HepG2 (cell line): ENCODE data around the gene SHE. TPM values are rescaled to one million over a fixed set of nuclear protein-coding genes. Genes with fewer than 3 reads are reported as not detected.

Experiments
- ATAC-seq: fragments of 200-7000 bp; cut with Tn5 transposase; 3 replicates; pipeline ENCODE4 v1.9.1; 2020; ENCODE audit warnings: mild to moderate bottlenecking, moderate library complexity
- BruUV-seq: library from RNA; stranded (reverse); fragments of 400-500 nt; replicated peaks from 2 replicates; lab custom pipeline; 2021; lab: Mats Ljungman, UMichigan
- CTCF ChIA-PET: fragments of 300-600 bp; formaldehyde crosslinking; extraction: SDS; loops from one replicate; lab custom pipeline; 2021; ENCODE audit warnings: low total read pairs, inconsistent platforms, low intra/inter-chr PET ratio; lab: Yijun Ruan, JAX
- POLR2A ChIA-PET: fragments of 350-600 bp; sonication (Branson Sonifier 250); formaldehyde crosslinking; loops from one replicate; lab custom pipeline; 2020; ENCODE audit warnings: antibody characterized with exemption, inconsistent platforms; lab: Yijun Ruan, JAX
- DNase-seq: peaks from one replicate; pipeline ENCODE4 v3.0.0-alpha.2; 2015; ENCODE audit warnings: low spot score
- FAIRE-seq: peaks from 3 replicates; lab custom pipeline; 2011; peaks lifted over from hg19 to GRCh38; lab: Jason Lieb, UNC
- H2AFZ ChIP-seq: one replicate; pipeline ENCODE4 v1.6.1; 2011; ENCODE audit warnings: low read length, inconsistent platforms
- H3K27ac ChIP-seq: fragments of 300-600 bp; 3 replicates; pipeline ENCODE4 v1.8.0; 2011; ENCODE audit warnings: mixed run types, mild to moderate bottlenecking, mixed read lengths, low read length, inconsistent platforms; ENCODE audit not compliant: insufficient read depth; ENCODE audit errors: extremely low read length
- H3K27me3 ChIP-seq, 2 experiments: fragments of 200-600 bp in 1 of 2; 2 replicates in 1 of 2; 3 replicates in 1 of 2; pipeline versions ENCODE4 v1.6.0 to v1.8.0; 2011; ENCODE audit warnings: low read length in 2 of 2, mild to moderate bottlenecking in 2 of 2, moderate library complexity in 2 of 2, inconsistent platforms in 1 of 2; ENCODE audit not compliant: insufficient read depth in 2 of 2, control insufficient read depth in 1 of 2
- H3K36me3 ChIP-seq, 2 experiments: fragments of 200-600 bp in 1 of 2; replicated peaks in 1 of 2; 2 replicates in 1 of 2; 3 replicates in 1 of 2; pipeline versions ENCODE4 v1.5.1 to v1.8.0; 2011; ENCODE audit warnings: low read length in 2 of 2, inconsistent platforms in 1 of 2; ENCODE audit not compliant: insufficient read depth in 2 of 2, control insufficient read depth in 1 of 2
- H3K4me1 ChIP-seq: 2 replicates; pipeline ENCODE4 v1.5.1; 2012; ENCODE audit warnings: low read length, inconsistent platforms; ENCODE audit not compliant: insufficient read depth
- H3K4me2 ChIP-seq: 2 replicates; pipeline ENCODE4 v1.6.0; 2011; ENCODE audit warnings: low read depth, low read length, inconsistent platforms
- H3K4me3 ChIP-seq, 3 experiments: fragments of 200-600 bp in 1 of 3; sonication (generic), shearing (Covaris generic) in 1 of 3; replicated peaks in 1 of 3; 2 replicates each; pipeline ENCODE4 v1.5.1; 2011 to 2016; ENCODE audit warnings: low read length in 3 of 3, inconsistent platforms in 2 of 3, low read depth in 2 of 3, mild to moderate bottlenecking in 2 of 3, control low read depth in 1 of 3, mixed read lengths in 1 of 3; ENCODE audit not compliant: insufficient read depth in 1 of 3
- H3K79me2 ChIP-seq: one replicate; pipeline ENCODE4 v1.6.1; 2011; ENCODE audit warnings: low read length, inconsistent platforms; ENCODE audit not compliant: insufficient read depth
- H3K9ac ChIP-seq: 2 replicates; pipeline ENCODE4 v1.6.0; 2011; ENCODE audit warnings: mild to moderate bottlenecking, low read depth, low read length, inconsistent platforms; ENCODE audit not compliant: insufficient read depth
- H3K9me3 ChIP-seq: 2 replicates; pipeline ENCODE4 v1.5.1; 2012; ENCODE audit warnings: mild to moderate bottlenecking, low read length
- H4K20me1 ChIP-seq: 2 replicates; pipeline ENCODE4 v1.6.0; 2011; ENCODE audit warnings: inconsistent platforms, mild to moderate bottlenecking, low read length, moderate library complexity; ENCODE audit not compliant: insufficient read depth
- ATF7 ChIP-seq, 2 experiments: fragments of 450-650 bp in 1 of 2; sonication (generic) in 1 of 2; formaldehyde crosslinking in 1 of 2; IDR thresholded peaks; 2 replicates each; pipeline versions ENCODE4 v1.4.0 to v1.6.1; 2016 to 2020; ENCODE audit warnings: antibody characterized with exemption in 1 of 2, mild to moderate bottlenecking in 1 of 2, missing genetic modification reagents in 1 of 2
- GRHL1 ChIP-seq: sonication (generic); formaldehyde crosslinking; conservative IDR thresholded peaks from 2 replicates; pipeline ENCODE4 v1.8.0; 2022; ENCODE audit warnings: missing genetic modification reagents
- HIC2 ChIP-seq: sonication (generic); formaldehyde crosslinking; IDR thresholded peaks from 2 replicates; pipeline ENCODE4 v1.9.0; 2022; ENCODE audit warnings: low read depth, missing genetic modification reagents
- HNRNPH1 ChIP-seq: fragments of 200-400 bp; formaldehyde crosslinking; optimal IDR thresholded peaks from 2 replicates; pipeline ENCODE3; 2017; ENCODE audit warnings: mild to moderate bottlenecking, low read depth, low read length
- KAT8 ChIP-seq: IDR thresholded peaks from 2 replicates; pipeline ENCODE4 v1.6.1; 2016; ENCODE audit warnings: missing genetic modification reagents, missing compliant biosample characterization
- MEIS2 ChIP-seq: sonication (generic); formaldehyde crosslinking; IDR thresholded peaks from 2 replicates; pipeline ENCODE4 v1.9.0; 2021; ENCODE audit warnings: mild to moderate bottlenecking, missing genetic modification reagents
- NFYB ChIP-seq: sonication (generic); formaldehyde crosslinking; IDR thresholded peaks from 2 replicates; pipeline ENCODE4 v1.4.0; 2020; ENCODE audit warnings: missing genetic modification reagents
- ZNF263 ChIP-seq: sonication (generic); formaldehyde crosslinking; IDR thresholded peaks from 2 replicates; pipeline ENCODE4 v1.4.0; 2020; ENCODE audit warnings: missing genetic modification reagents
- ZNF616 ChIP-seq: sonication (generic); formaldehyde crosslinking; IDR thresholded peaks from 2 replicates; pipeline ENCODE4 v1.5.0; 2020; ENCODE audit warnings: low read depth, mild to moderate bottlenecking, missing genetic modification reagents
- WGBS: methylation state at CpG from one replicate; pipeline ENCODE4 v1.1.6; 2017; ENCODE audit warnings: low lambda C conversion rate; 5-methylcytosine and 5-hydroxymethylcytosine counted together
- in situ Hi-C: cut with HindIII; loops from 2 replicates; pipeline ENCODE4 v1.10.0; 2017; ENCODE audit warnings: low pct_unique_long_range_greater_than_20kb; ENCODE audit not compliant: extremely low pct_ligation_motif_present
- intact Hi-C: fragments of 100-400 bp; cut with micrococcal nuclease; formaldehyde crosslinking; loops from one replicate; pipeline ENCODE4 v1.10.0; 2022; ENCODE audit not compliant: unreplicated experiment
- polyA plus RNA-seq, 8 experiments: library from polyadenylated mRNA; depleted of rRNA in 3 of 8; stranded (reverse) in 7 of 8; unstranded in 1 of 8; fragments of >200 nt; fragmentation: Illumina TruSeq in 4 of 8; extraction: Trizol in 4 of 8; gene quantifications; 2 replicates each; pipeline versions ENCODE4 v1.2.1 to v1.2.3, GENCODE V29; 2011 to 2016; ENCODE audit warnings: low read depth in 4 of 8, missing spikeins in 1 of 8, mixed read lengths in 1 of 8; ENCODE audit not compliant: insufficient read depth in 1 of 8
- total RNA-seq, 5 experiments: library from RNA; depleted of rRNA; stranded (reverse); fragments of >200 nt; fragmentation: Illumina TruSeq; extraction: Trizol; gene quantifications; 2 replicates each; pipeline ENCODE4 v1.2.3, GENCODE V29; 2016; ENCODE audit warnings: low read depth in 1 of 5

The SHE gene
- total and polyA plus RNA-seq, 2 of the 13 experiments (the other 11 are each of a cell fraction or from before 2014, with no cell fraction given): not detected

GRCh38 chr1:154471304-154471703 is 30.9 kb downstream of the SHE start:
- WGBS: 23% methylated on average over 2 of the region's 2 CpGs
- TF ChIP-seq KAT8 (CRISPR knock-in tag) (no peak), ZNF263 (CRISPR knock-in tag) (no peak), HNRNPH1 (no peak), ZNF616 (CRISPR knock-in tag) (no peak), NFYB (CRISPR knock-in tag) (no peak), GRHL1 (CRISPR knock-in tag) (no peak), ATF7 (IDR thresholded peaks at IDR 0.05) (no peak), ATF7 (CRISPR knock-in tag; IDR thresholded peaks at IDR 0.05) (no peak), HIC2 (no peak), MEIS2 (CRISPR knock-in tag) (no peak)
- ChIA-PET CTCF (no interaction called here), POLR2A (no interaction called here)
- no peaks in the 10 kb centered on the region for H3K27me3 ChIP-seq
- no peak overlapping the region for H3K4me2 ChIP-seq
- no peak overlapping the region for H3K4me3 ChIP-seq
- H3K9me3 ChIP-seq: no peaks in the 10 kb centered on the region
- no peaks in the 10 kb centered on the region for H3K36me3 ChIP-seq
- H3K27ac ChIP-seq: no peak overlapping the region
- no peaks in the 10 kb centered on the region for H4K20me1 ChIP-seq
- no peak for FAIRE-seq
- no peak overlapping the region for H2AFZ ChIP-seq
- ATAC-seq: no peak
- intact Hi-C loops (no loop called here), in situ Hi-C loops (no loop called here)
- H3K79me2 ChIP-seq: no peaks in the 10 kb centered on the region
- peaks cover 16% of the 10 kb centered on the region for H3K4me1 ChIP-seq
- H3K9ac ChIP-seq: no peak overlapping the region
- DNase-seq: no peak
- no TSS peak for BruUV-seq
